Activated CD4-positive, alpha-beta T cell treated with anti-CD3 and anti-CD28 coated beads, Interleukin-2, amount 10 ng/mL, durations not matched to agents 7 days and 5 days (primary cell): ENCODE data around the gene EPB41L4B. TPM values are rescaled to one million over a fixed set of nuclear protein-coding genes. Genes with fewer than 3 reads are reported as not detected.
"Not testable (repeated sequence)": the region's sequence is repeated elsewhere in the genome, so short reads cannot be mapped to it uniquely, and the experiment has no call there.

Experiments used
- CTCF ChIA-PET: fragments of 350-600 bp; sonication (Branson Sonifier 250); formaldehyde crosslinking; loops from one replicate; lab custom pipeline; 2021; ENCODE audit warnings: antibody characterized with exemption; lab: Charles Lee
- POLR2A ChIA-PET: fragments of 350-600 bp; sonication (Branson Sonifier 250); formaldehyde crosslinking; loops from one replicate; lab custom pipeline; 2021; ENCODE audit warnings: antibody characterized with exemption; lab: Charles Lee
- DNase-seq: peaks from one replicate; pipeline ENCODE4 v3.0.0-alpha.2; 2020
- H3K27ac Mint-ChIP-seq: one replicate; pipeline ENCODE4 v1.8.0; 2021; ENCODE audit warnings: mild to moderate bottlenecking, moderate library complexity, mixed read lengths
- H3K27me3 Mint-ChIP-seq: one replicate; pipeline ENCODE4 v1.8.0; 2021; ENCODE audit warnings: mixed read lengths
- H3K36me3 Mint-ChIP-seq: one replicate; pipeline ENCODE4 v1.8.0; 2021; ENCODE audit warnings: low read depth, mixed read lengths
- H3K4me1 Mint-ChIP-seq: one replicate; pipeline ENCODE4 v1.8.0; 2021; ENCODE audit warnings: mixed read lengths
- H3K4me3 Mint-ChIP-seq: one replicate; pipeline ENCODE4 v1.8.0; 2021; ENCODE audit warnings: mild to moderate bottlenecking, moderate library complexity, mixed read lengths
- H3K9me3 Mint-ChIP-seq: one replicate; pipeline ENCODE4 v1.8.0; 2021; ENCODE audit warnings: mixed read lengths
- total RNA-seq, 2 experiments: library from RNA; stranded (reverse); gene quantifications; one replicate each; pipeline ENCODE4 v1.2.3, GENCODE V29; 2021

The EPB41L4B gene
- total RNA-seq, 2 experiments from 2014 or later = not detected

- POLR2A ChIA-PET, H3K36me3 Mint-ChIP-seq, H3K27ac Mint-ChIP-seq, DNase-seq, H3K9me3 Mint-ChIP-seq, H3K4me3 Mint-ChIP-seq, CTCF ChIA-PET, H3K4me1 Mint-ChIP-seq: not testable (repeated sequence)
- peaks cover 13% of the 10 kb centered on the region for H3K27me3 Mint-ChIP-seq
Observed at GRCh38 chr9:109283672-109284071, 37.2 kb downstream of the EPB41L4B start.

- CTCF ChIA-PET = no interaction called here
- Mint-ChIP-seq H3K4me3 (no peak overlapping the region), H3K36me3 (no peaks in the 10 kb centered on the region), H3K27ac (no peak overlapping the region), H3K27me3 (peaks cover 13% of the 10 kb centered on the region), H3K9me3 (no peaks in the 10 kb centered on the region), H3K4me1 (no peaks in the 10 kb centered on the region)
- DNase-seq = no peak
- POLR2A ChIA-PET = no interaction called here
Observed at GRCh38 chr9:109283012-109283411, 37.8 kb downstream of the EPB41L4B start.

- Mint-ChIP-seq H3K27me3 (peaks cover 19% of the 10 kb centered on the region), H3K36me3 (no peaks in the 10 kb centered on the region), H3K9me3 (no peaks in the 10 kb centered on the region), H3K4me1 (no peaks in the 10 kb centered on the region), H3K27ac (no peak overlapping the region), H3K4me3 (no peak overlapping the region)
- DNase-seq = no peak
- ChIA-PET CTCF (interaction anchor here (0.6 kb wide), 1 partner anchor 160 kb away, joined by 3 read pairs; no protein-coding TSS in a partner anchor), POLR2A (no interaction called here)
Observed at GRCh38 chr9:109282302-109282701, 38.6 kb downstream of the EPB41L4B start.

GRCh38 chr9:109281518-109281917 lies 39.3 kb downstream of the EPB41L4B start:
- H3K27ac Mint-ChIP-seq = no peak overlapping the region
- H3K4me1 Mint-ChIP-seq = no peaks in the 10 kb centered on the region
- DNase-seq = no peak
- peaks cover 20% of the 10 kb centered on the region for H3K27me3 Mint-ChIP-seq
- POLR2A ChIA-PET = no interaction called here
- no peaks in the 10 kb centered on the region for H3K36me3 Mint-ChIP-seq
- CTCF ChIA-PET = interaction anchor here (0.6 kb wide), 1 partner anchor 160 kb away, joined by 3 read pairs; no protein-coding TSS in a partner anchor
- H3K9me3 Mint-ChIP-seq = no peaks in the 10 kb centered on the region
- H3K4me3 Mint-ChIP-seq = no peak overlapping the region

DNA sequence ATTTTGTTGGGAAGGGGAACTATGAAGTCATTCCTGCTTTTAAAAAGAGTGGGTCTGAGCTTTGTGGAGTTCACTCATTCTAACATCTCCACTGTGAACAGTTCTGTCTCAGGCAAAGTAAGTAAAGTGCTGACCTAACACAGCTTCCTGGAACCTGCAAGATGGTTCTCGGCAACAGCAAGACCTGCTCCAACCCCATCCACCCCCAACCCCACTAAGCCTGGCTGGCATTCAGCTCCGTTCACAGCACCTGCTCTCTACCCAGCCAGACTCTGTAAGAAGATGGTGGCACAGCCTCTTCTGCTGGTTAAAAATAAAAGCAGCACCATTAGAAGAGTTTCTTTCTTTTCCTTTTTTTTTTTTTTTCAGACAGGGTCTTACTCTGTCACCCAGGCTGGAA lies 42.0 kb downstream of the EPB41L4B start:
- no peak for DNase-seq
- Mint-ChIP-seq H3K4me3 (no peak overlapping the region), H3K36me3 (no peaks in the 10 kb centered on the region), H3K27ac (no peak overlapping the region), H3K4me1 (no peaks in the 10 kb centered on the region), H3K27me3 (peaks cover 15% of the 10 kb centered on the region), H3K9me3 (no peaks in the 10 kb centered on the region)
- ChIA-PET CTCF (no interaction called here), POLR2A (no interaction called here)

DNA sequence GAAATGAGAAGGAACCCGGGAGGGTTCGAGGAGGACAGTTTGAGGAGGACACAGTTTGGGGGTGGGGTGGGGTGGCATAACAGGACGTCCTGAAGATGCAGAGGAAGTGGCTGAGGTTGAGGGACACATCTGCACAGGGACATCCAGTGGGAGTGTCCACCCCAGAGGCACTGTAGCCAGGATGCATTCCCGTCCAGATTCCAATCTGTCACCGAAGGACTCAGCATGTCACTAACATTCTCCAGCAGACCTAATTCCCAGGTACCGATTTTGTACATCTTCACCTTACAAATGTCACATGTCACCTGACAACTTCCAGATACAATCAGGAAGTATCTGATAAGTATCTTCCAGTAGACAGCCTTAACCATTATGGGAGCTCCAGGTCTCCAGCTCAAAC lies 42.6 kb downstream of the EPB41L4B start:
- ChIA-PET CTCF (interaction anchor here (0.6 kb wide), 1 partner anchor 328 kb away, joined by 4 read pairs; no protein-coding TSS in a partner anchor), POLR2A (no interaction called here)
- Mint-ChIP-seq H3K27me3 (peaks cover 15% of the 10 kb centered on the region), H3K4me3 (no peak overlapping the region), H3K9me3 (no peaks in the 10 kb centered on the region), H3K4me1 (no peaks in the 10 kb centered on the region), H3K36me3 (no peaks in the 10 kb centered on the region), H3K27ac (no peak overlapping the region)
- DNase-seq = no peak

DNA sequence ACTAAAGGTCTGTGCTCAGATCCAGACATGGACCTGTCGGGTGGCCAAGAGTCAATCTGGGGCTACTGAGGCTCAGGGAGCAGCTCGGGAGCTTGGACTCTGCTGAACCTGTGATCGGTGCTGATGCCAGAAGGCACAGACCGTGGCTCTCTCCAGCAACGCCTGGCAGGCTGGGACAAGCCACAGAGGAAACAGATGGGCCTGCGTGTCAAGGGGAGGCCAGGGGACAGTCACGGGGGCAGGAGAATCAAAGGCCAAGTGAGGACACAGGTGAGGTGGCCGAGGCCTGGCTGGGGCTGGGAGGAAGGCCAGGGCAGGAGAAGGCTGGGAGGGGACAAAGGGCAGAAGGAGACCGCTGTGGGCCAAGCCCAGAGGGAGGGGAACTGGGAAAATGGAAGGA lies 43.4 kb downstream of the EPB41L4B start:
- DNase-seq = no peak
- peaks cover 15% of the 10 kb centered on the region for H3K27me3 Mint-ChIP-seq
- H3K4me3 Mint-ChIP-seq = no peak overlapping the region
- H3K9me3 Mint-ChIP-seq = no peaks in the 10 kb centered on the region
- POLR2A ChIA-PET = no interaction called here
- no peaks in the 10 kb centered on the region for H3K36me3 Mint-ChIP-seq
- H3K4me1 Mint-ChIP-seq = no peaks in the 10 kb centered on the region
- CTCF ChIA-PET = no interaction called here
- H3K27ac Mint-ChIP-seq = no peak overlapping the region

- no peak for DNase-seq
- ChIA-PET POLR2A (no interaction called here), CTCF (no interaction called here)
- Mint-ChIP-seq H3K4me3 (no peak overlapping the region), H3K4me1 (no peaks in the 10 kb centered on the region), H3K27ac (no peak overlapping the region), H3K36me3 (no peaks in the 10 kb centered on the region), H3K27me3 (peaks cover 12% of the 10 kb centered on the region), H3K9me3 (no peaks in the 10 kb centered on the region)
Observed at GRCh38 chr9:109276469-109277440, 44.1 kb downstream of the EPB41L4B start.

DNA sequence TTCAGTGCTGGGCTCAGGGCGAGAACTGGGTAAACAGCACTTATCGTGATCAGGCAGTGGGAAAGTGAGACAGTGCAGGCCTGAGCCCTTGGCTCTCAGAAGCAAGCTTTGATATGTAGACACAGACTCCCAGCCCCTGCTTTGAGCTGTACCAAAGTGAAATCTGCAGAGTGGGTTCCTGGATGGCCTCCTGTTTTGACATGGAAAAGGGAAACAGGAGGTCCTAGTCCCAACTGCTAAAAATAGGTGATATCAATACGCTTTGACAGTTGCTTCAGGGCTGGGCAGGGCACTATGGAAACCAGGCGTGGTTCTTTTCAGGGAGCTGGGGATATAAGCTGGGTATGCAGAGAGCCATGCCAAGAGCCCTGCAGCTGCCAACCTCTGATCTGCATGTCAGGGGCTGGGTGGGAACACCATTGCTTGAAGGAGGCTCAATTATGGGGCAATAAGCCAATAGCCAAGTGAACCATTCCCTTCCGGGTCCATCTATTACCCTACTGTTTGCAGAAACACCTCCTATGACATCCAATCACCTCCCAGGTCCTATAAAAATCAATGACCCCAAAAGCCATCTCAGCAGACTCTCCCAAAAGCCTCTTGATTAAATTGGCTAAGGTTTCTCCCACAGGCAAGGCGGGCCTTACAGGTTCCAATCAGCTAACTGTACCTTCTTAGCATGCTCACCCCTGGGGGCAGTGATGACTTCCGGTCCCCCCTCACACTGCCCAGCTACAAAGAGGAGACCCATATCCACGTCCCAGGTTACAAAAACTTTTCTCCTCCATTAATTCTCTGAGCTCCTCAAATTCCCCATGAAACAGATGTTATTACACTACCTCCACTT lies 45.8 kb downstream of the EPB41L4B start:
- H3K4me1 Mint-ChIP-seq = no peaks in the 10 kb centered on the region
- POLR2A ChIA-PET = no interaction called here
- no peak overlapping the region for H3K27ac Mint-ChIP-seq
- H3K36me3 Mint-ChIP-seq = no peaks in the 10 kb centered on the region
- DNase-seq = no peak
- CTCF ChIA-PET = no interaction called here
- H3K27me3 Mint-ChIP-seq = peaks cover 10% of the 10 kb centered on the region
- no peaks in the 10 kb centered on the region for H3K9me3 Mint-ChIP-seq
- no peak overlapping the region for H3K4me3 Mint-ChIP-seq

DNA sequence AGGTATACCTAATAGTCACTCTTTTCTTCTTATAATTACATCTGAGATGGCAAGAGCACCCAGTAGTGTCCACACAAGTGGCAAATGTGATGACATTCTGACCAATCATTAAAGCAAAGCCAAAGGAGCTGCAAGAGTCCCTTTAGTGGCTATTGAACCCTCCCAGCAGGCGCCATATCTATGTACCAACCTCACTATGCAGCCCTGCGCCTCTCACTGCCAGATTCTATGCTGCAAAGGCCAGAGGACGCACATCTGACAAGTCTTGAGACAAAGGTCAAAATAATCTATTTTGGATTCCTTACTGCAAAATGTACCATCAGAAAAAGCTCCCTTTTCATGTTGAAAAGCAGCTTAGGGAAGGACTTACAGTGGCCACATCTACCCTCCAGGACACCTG lies 47.0 kb downstream of the EPB41L4B start:
- Mint-ChIP-seq H3K36me3 (no peaks in the 10 kb centered on the region), H3K9me3 (no peaks in the 10 kb centered on the region), H3K4me3 (no peak overlapping the region), H3K27ac (no peak overlapping the region), H3K27me3 (peaks cover 8% of the 10 kb centered on the region), H3K4me1 (no peaks in the 10 kb centered on the region)
- CTCF ChIA-PET = no interaction called here
- POLR2A ChIA-PET = no interaction called here
- no peak for DNase-seq

DNA sequence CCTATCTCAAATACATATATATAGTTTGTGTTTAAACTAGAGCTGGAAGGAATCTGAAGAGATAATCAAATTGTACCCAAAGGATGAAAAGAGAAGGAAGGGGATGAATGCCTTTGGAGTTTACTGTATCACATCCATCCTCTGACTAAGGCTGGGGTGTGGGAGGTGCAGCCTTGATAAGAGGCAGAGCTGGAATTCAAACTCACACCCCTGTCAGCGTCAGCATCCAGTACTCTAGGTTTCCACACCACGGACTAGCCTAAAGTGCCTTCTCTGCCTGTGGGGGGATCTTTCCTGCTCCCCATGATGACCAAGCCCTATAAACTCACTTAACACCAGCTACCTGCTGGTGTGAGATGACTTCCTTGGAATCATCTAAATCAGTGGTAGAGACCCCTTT lies 48.1 kb downstream of the EPB41L4B start:
- ChIA-PET CTCF (no interaction called here), POLR2A (no interaction called here)
- H3K9me3 Mint-ChIP-seq = no peaks in the 10 kb centered on the region
- peaks cover 6% of the 10 kb centered on the region for H3K27me3 Mint-ChIP-seq
- H3K27ac Mint-ChIP-seq = no peak overlapping the region
- no peaks in the 10 kb centered on the region for H3K4me1 Mint-ChIP-seq
- H3K4me3 Mint-ChIP-seq = no peak overlapping the region
- H3K36me3 Mint-ChIP-seq = no peaks in the 10 kb centered on the region
- DNase-seq = no peak

GRCh38 chr9:109272045-109272444 lies 48.8 kb downstream of the EPB41L4B start:
- H3K27me3 Mint-ChIP-seq = peaks cover 5% of the 10 kb centered on the region
- H3K4me3 Mint-ChIP-seq = no peak overlapping the region
- ChIA-PET POLR2A (no interaction called here), CTCF (no interaction called here)
- no peaks in the 10 kb centered on the region for H3K4me1 Mint-ChIP-seq
- H3K9me3 Mint-ChIP-seq = peaks cover 1% of the 10 kb centered on the region
- DNase-seq = no peak
- H3K36me3 Mint-ChIP-seq = no peaks in the 10 kb centered on the region
- no peak overlapping the region for H3K27ac Mint-ChIP-seq
